ENCODE results near the gene PDGFB. TPM values are rescaled to one million over a fixed set of nuclear protein-coding genes. Genes with fewer than 3 reads are reported as not detected.

The PDGFB gene
- total and polyA plus RNA-seq, 8 donors = 2.7 to 12.1 (median 4.4) TPM

DNA sequence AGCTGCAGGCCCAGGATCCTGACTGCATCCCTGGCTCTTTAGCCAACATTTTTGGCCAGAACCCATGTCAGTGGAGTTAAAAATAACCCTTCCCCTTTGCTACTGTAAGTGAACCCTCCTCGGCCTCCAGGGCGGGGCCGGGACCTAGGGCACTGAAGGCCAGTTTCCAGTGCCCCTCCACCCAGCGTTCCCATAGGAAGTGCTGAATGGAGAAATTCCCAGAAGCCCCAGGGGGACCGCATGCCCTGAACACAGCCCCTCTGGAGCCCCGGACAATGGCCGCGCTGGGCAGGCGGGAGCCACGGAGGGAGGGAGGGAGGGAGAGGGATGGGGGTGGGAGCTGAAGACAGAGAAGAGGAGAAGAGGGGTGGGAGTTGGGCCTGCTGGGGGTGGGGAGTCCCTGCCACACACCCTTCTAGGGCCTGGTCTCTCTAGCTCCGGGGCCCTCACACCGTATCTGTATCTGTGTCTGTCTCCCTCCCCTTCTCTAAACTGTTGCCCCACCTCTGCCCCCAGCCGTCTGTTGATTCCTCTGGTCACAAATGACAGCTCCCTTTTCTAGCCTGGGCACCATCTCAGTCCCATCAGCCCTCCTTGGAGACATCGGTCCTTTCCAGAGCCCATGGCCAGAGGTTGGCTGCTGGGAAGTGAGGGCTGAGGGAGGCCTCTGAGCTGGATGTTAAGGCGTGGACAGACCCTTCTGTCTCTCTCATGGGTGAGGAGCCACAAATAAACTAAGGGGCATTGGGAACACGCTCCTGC lies 10.9 kb downstream of the PDGFB start:
- FAIRE-seq = no peak

GRCh38 chr22:39232806-39233709 lies 11.7 kb downstream of the PDGFB start:
- Histone ChIP-seq H3K4me1 (peaks cover 0 to 10% (median 9%) of the 10 kb centered on the region in 3 donors), H3K27me3 (no peaks in the 10 kb centered on the region), H3K36me3 (no peaks in the 10 kb centered on the region), H3K9me3 (no peaks in the 10 kb centered on the region), H3K4me3 (no peak overlapping the region), H3K27ac (no peak overlapping the region)
- TF ChIP-seq, protein P1, sequence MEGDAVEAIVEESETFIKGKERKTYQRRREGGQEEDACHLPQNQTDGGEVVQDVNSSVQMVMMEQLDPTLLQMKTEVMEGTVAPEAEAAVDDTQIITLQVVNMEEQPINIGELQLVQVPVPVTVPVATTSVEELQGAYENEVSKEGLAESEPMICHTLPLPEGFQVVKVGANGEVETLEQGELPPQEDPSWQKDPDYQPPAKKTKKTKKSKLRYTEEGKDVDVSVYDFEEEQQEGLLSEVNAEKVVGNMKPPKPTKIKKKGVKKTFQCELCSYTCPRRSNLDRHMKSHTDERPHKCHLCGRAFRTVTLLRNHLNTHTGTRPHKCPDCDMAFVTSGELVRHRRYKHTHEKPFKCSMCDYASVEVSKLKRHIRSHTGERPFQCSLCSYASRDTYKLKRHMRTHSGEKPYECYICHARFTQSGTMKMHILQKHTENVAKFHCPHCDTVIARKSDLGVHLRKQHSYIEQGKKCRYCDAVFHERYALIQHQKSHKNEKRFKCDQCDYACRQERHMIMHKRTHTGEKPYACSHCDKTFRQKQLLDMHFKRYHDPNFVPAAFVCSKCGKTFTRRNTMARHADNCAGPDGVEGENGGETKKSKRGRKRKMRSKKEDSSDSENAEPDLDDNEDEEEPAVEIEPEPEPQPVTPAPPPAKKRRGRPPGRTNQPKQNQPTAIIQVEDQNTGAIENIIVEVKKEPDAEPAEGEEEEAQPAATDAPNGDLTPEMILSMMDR (IDR thresholded peaks at IDR 0.05) = no peak
- intact Hi-C loops (cut with DNase I) = loop anchor here in 1 of 3 donors (10.0 kb wide), 1 partner anchor 58 kb away; no protein-coding TSS in a partner anchor
- 89 to 94% methylated on average over 25 of the region's 25 CpGs for WGBS, 2 donors
- ATAC-seq (no peak), DNase-seq (peak in 2 of 6 donors; percentile 23 to 43), FAIRE-seq (no peak)

More for the DNA sequence above, 10.9 kb downstream of the PDGFB start:
- no peak overlapping the region for H3K4me3 ChIP-seq
- peaks cover 0 to 12% (median 9%) of the 10 kb centered on the region in 3 donors for H3K4me1 ChIP-seq
- no peaks in the 10 kb centered on the region for H3K36me3 ChIP-seq
- intact Hi-C loops (cut with DNase I) = loop anchor here in 1 of 3 donors (10.0 kb wide), 1 partner anchor 59 kb away; no protein-coding TSS in a partner anchor
- H3K9me3 ChIP-seq = no peaks in the 10 kb centered on the region
- ATAC-seq = no peak
- DNase-seq = peak in 2 of 6 donors; percentile 20 to 45
- no peak overlapping the region for H3K27ac ChIP-seq
- no peaks in the 10 kb centered on the region for H3K27me3 ChIP-seq
- TF ChIP-seq, protein P1 (IDR thresholded peaks at IDR 0.05) = no peak
- 87 to 88% methylated on average over 12 to 16 of the region's 16 CpGs for WGBS, 2 donors

- no peak for FAIRE-seq
These were observed 12.5 kb downstream of the PDGFB start for GRCh38 chr22:39232246-39232645.

GRCh38 chr22:39231197-39231950 lies 13.4 kb downstream of the PDGFB start:
- Histone ChIP-seq H3K27ac (no peak overlapping the region), H3K4me3 (no peak overlapping the region), H3K9me3 (no peaks in the 10 kb centered on the region), H3K27me3 (no peaks in the 10 kb centered on the region), H3K4me1 (peaks cover 0 to 10% (median 5%) of the 10 kb centered on the region in 3 donors), H3K36me3 (peaks cover 0 to 3% (median 0%) of the 10 kb centered on the region in 3 donors)
- FAIRE-seq = no peak
- WGBS, 2 donors = 90 to 91% methylated on average over 37 of the region's 37 CpGs
- TF ChIP-seq, protein P1 (IDR thresholded peaks at IDR 0.05) = no peak
- no peak for ATAC-seq
- DNase-seq = peak in 2 of 6 donors; percentile 31 to 70
- intact Hi-C loops (cut with DNase I) = loop anchor here in 1 of 3 donors (10.0 kb wide), 1 partner anchor 57 kb away; no protein-coding TSS in a partner anchor

More at GRCh38 chr22:39232246-39232645, 12.5 kb downstream of the PDGFB start:
- 94 to 97% methylated on average over 9 of the region's 9 CpGs for WGBS, 2 donors
- no peak overlapping the region for H3K4me3 ChIP-seq
- H3K27me3 ChIP-seq = no peaks in the 10 kb centered on the region
- intact Hi-C loops (cut with DNase I) = loop anchor here in 1 of 3 donors (10.0 kb wide), 1 partner anchor 57 kb away; no protein-coding TSS in a partner anchor
- H3K36me3 ChIP-seq = no peaks in the 10 kb centered on the region
- peaks cover 0 to 10% (median 9%) of the 10 kb centered on the region in 3 donors for H3K4me1 ChIP-seq
- no peak for ATAC-seq
- no peak for DNase-seq
- H3K27ac ChIP-seq = no peak overlapping the region
- TF ChIP-seq, protein P1 (IDR thresholded peaks at IDR 0.05) = no peak
- no peaks in the 10 kb centered on the region for H3K9me3 ChIP-seq
